ENCODE results near the gene TMEM101.

- TF ChIP-seq EZH2 (IDR thresholded peaks at IDR 0.05; ENCODE audit: borderline replicate concordance, low read depth, low read length, severe bottlenecking) = no peak
- no peak for TF ChIP-seq CTCF (IDR thresholded peaks at IDR 0.05; ENCODE audit: extremely low read depth in 1 of 2, insufficient read depth in 1 of 2, low read depth in 1 of 2, low read length in 2 of 2)
Observed at GRCh38 chr17:44063704-44064639, 49.2 kb upstream of the TMEM101 start.

Data from endothelial cell of umbilical vein (primary cell).